Cardiac fibroblast (primary cell): ENCODE results near the gene P2RX1.

ENCODE experiments used
- DNase-seq, 2 donors: peaks; one replicate each; pipeline versions ENCODE4 v3.0.0 to v3.0.0-alpha.2; 2010; ENCODE audit warnings: low read depth in 2 of 2
- H3K4me3 ChIP-seq, 2 donors: replicated peaks in 1 of 2; 1 replicate in 1 of 2; 2 replicates in 1 of 2; pipeline ENCODE4 v1.5.1; 2011; ENCODE audit warnings: low read depth in 2 of 2, low read length in 2 of 2, mild to moderate bottlenecking in 2 of 2, moderate library complexity in 1 of 2
- CTCF ChIP-seq: IDR thresholded peaks from one replicate; pipeline ENCODE4 v1.5.1; 2011; ENCODE audit warnings: low read depth, mild to moderate bottlenecking, low read length, inconsistent platforms

P2RX1 gene

GRCh38 chr17:3887804-3888203 is 28.5 kb downstream of the P2RX1 start:
- no peak for TF ChIP-seq CTCF
- no peak overlapping the region for H3K4me3 ChIP-seq
- DNase-seq, result no peak

GRCh38 chr17:3887394-3887793 is 28.9 kb downstream of the P2RX1 start:
- DNase-seq, result no peak
- no peak overlapping the region for H3K4me3 ChIP-seq
- no peak for TF ChIP-seq CTCF

GRCh38 chr17:3886776-3887175 is 29.5 kb downstream of the P2RX1 start:
- TF ChIP-seq CTCF, result no peak
- no peak for DNase-seq
- H3K4me3 ChIP-seq, result no peak overlapping the region

GRCh38 chr17:3885970-3886369 is 30.3 kb downstream of the P2RX1 start:
- DNase-seq, result peak; percentile 69 to 76
- no peak overlapping the region for H3K4me3 ChIP-seq
- no peak for TF ChIP-seq CTCF

- no peak overlapping the region for H3K4me3 ChIP-seq
- no peak for TF ChIP-seq CTCF
- peak in 1 of 2 donors; percentile 60 for DNase-seq
These were observed 31.0 kb downstream of the P2RX1 start for GRCh38 chr17:3885271-3885670.

- no peak for TF ChIP-seq CTCF
- no peak overlapping the region for H3K4me3 ChIP-seq
- DNase-seq, result no peak
These were observed 32.1 kb downstream of the P2RX1 start for GRCh38 chr17:3884188-3884587.

GRCh38 chr17:3882276-3882675 is 34.0 kb downstream of the P2RX1 start:
- no peak for TF ChIP-seq CTCF
- no peak for DNase-seq

More at GRCh38 chr17:3882276-3882675, 34.0 kb downstream of the P2RX1 start:
- no peak overlapping the region for H3K4me3 ChIP-seq
